Esophagus squamous epithelium (tissue), 5 donors: Measurements from ENCODE around the gene CLNS1A. TPM values are rescaled to one million over a fixed set of nuclear protein-coding genes. Genes with fewer than 3 reads are reported as not detected.

Experiments
- DNase-seq: peaks from one replicate; lab custom pipeline; 2025; lab: John Stamatoyannopoulos, UW
- H3K27ac ChIP-seq, 4 donors: fragments of 200-600 bp; sonication (generic); one replicate each; pipeline ENCODE4 v1.5.1; 2016 to 2019; ENCODE audit warnings: mild to moderate bottlenecking in 1 of 4
- H3K27me3 ChIP-seq, 4 donors: fragments of 200-600 bp; sonication (generic); 1 replicate in 3 of 4; 2 replicates in 1 of 4; pipeline versions ENCODE4 v1.5.1 to v1.6.0; 2017 to 2021; ENCODE audit warnings: antibody characterized with exemption in 1 of 4
- H3K36me3 ChIP-seq, 3 donors: fragments of 200-600 bp; sonication (generic); one replicate each; pipeline ENCODE4 v1.5.1; 2016 to 2019
- H3K4me1 ChIP-seq, 3 donors: fragments of 200-600 bp; sonication (generic); one replicate each; pipeline ENCODE4 v1.5.1; 2017 to 2019
- H3K4me3 ChIP-seq, 4 donors: fragments of 200-600 bp; sonication (generic); 1 replicate in 3 of 4; 2 replicates in 1 of 4; pipeline ENCODE4 v1.5.1; 2016 to 2019; ENCODE audit warnings: mild to moderate bottlenecking in 2 of 4, moderate library complexity in 1 of 4
- H3K9me3 ChIP-seq, 3 donors: fragments of 200-600 bp; sonication (generic); one replicate each; pipeline ENCODE4 v1.5.1; 2016 to 2019
- CTCF ChIP-seq, 6 experiments: fragments of 450-650 bp in 4 of 6; fragments of 200-600 bp in 2 of 6; sonication (generic) in 2 of 6; IDR thresholded peaks; one replicate each; pipeline ENCODE4 v1.5.1; 2016 to 2019; ENCODE audit warnings: antibody characterized with exemption in 6 of 6, mild to moderate bottlenecking in 4 of 6, moderate library complexity in 4 of 6
- POLR2A ChIP-seq, 4 donors: fragments of 450-650 bp; IDR thresholded peaks; one replicate each; pipeline ENCODE4 v1.6.1; 2017; ENCODE audit warnings: antibody characterized with exemption in 4 of 4, mild to moderate bottlenecking in 4 of 4, moderate library complexity in 3 of 4
- WGBS, 2 donors: methylation state at CpG; one replicate each; pipeline ENCODE4 v1.1.5; 2018; 5-methylcytosine and 5-hydroxymethylcytosine counted together
- intact Hi-C: fragments of 100-400 bp; cut with DNase I; formaldehyde crosslinking; loops from one replicate; pipeline ENCODE4 v1.15.0; 2022
- total RNA-seq, 4 donors: library from RNA; depleted of rRNA; stranded (reverse); fragments of >200 nt; gene quantifications; one replicate each; pipeline ENCODE4 v1.1.0, GENCODE V29; 2016
- donor health status: DM: yes; HTN: yes; CAD: no.

The CLNS1A gene, protein sequence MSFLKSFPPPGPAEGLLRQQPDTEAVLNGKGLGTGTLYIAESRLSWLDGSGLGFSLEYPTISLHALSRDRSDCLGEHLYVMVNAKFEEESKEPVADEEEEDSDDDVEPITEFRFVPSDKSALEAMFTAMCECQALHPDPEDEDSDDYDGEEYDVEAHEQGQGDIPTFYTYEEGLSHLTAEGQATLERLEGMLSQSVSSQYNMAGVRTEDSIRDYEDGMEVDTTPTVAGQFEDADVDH
- total RNA-seq, result 100 to 1,000 TPM in 2 of 4 donors, 10 to 100 TPM in 2; 27.5 to 140 (median 84.2) TPM

GRCh38 chr11:77637345-77638165 is at the start of gene CLNS1A:
TSS of gene CLNS1A (minus strand) at chr11:77637794. CDS start at chr11:77637714, 80 bp downstream.
- intact Hi-C loops, result no loop called here
- no peaks in the 10 kb centered on the region for H3K9me3 ChIP-seq
- H3K27ac ChIP-seq, result peak within 1 kb of the TSS; percentile 79 to 89 (median 88)
- 0% methylated on average over 24 to 33 of the region's 41 CpGs for WGBS, 2 donors
- H3K27me3 ChIP-seq, result no peaks in the 10 kb centered on the region
- H3K4me3 ChIP-seq, result peak within 1 kb of the TSS; percentile 74 to 99 (median 90)
- peak in 2 of 4 donors; percentile 49 to 82 for TF ChIP-seq POLR2A (IDR thresholded peaks at IDR 0.05)
- peak in 1 of 6 experiments; percentile 17 for TF ChIP-seq CTCF (IDR thresholded peaks at IDR 0.05)
- H3K36me3 ChIP-seq, result peaks cover 0 to 4% (median 0%) of the 10 kb centered on the region in 3 donors
- DNase-seq, result peak; percentile 30
- H3K4me1 ChIP-seq, result peaks cover 16 to 58% (median 24%) of the 10 kb centered on the region in 3 donors

GRCh38 chr11:77687088-77687487 is 49.5 kb upstream of the CLNS1A start:
- Histone ChIP-seq H3K4me1 (no peaks in the 10 kb centered on the region), H3K36me3 (peaks cover 0 to 96% (median 15%) of the 10 kb centered on the region in 3 donors), H3K4me3 (no peak overlapping the region), H3K9me3 (no peaks in the 10 kb centered on the region), H3K27me3 (no peaks in the 10 kb centered on the region), H3K27ac (no peak overlapping the region)
- DNase-seq, result no peak
- intact Hi-C loops, result no loop called here
- TF ChIP-seq CTCF (IDR thresholded peaks at IDR 0.05) (no peak), POLR2A (IDR thresholded peaks at IDR 0.05) (no peak)

- H3K36me3 ChIP-seq, result peaks cover 0 to 98% (median 20%) of the 10 kb centered on the region in 3 donors
- H3K9me3 ChIP-seq, result no peaks in the 10 kb centered on the region
- intact Hi-C loops, result no loop called here
- WGBS, 2 donors, result 90 to 98% methylated on average over 3 of the region's 3 CpGs
- no peaks in the 10 kb centered on the region for H3K4me1 ChIP-seq
- H3K4me3 ChIP-seq, result no peak overlapping the region
- no peak for TF ChIP-seq CTCF (IDR thresholded peaks at IDR 0.05)
- TF ChIP-seq POLR2A (IDR thresholded peaks at IDR 0.05), result no peak
- no peak for DNase-seq
- H3K27ac ChIP-seq, result no peak overlapping the region
- H3K27me3 ChIP-seq, result no peaks in the 10 kb centered on the region
These were observed 39.5 kb upstream of the CLNS1A start for GRCh38 chr11:77677138-77677537.

DNA sequence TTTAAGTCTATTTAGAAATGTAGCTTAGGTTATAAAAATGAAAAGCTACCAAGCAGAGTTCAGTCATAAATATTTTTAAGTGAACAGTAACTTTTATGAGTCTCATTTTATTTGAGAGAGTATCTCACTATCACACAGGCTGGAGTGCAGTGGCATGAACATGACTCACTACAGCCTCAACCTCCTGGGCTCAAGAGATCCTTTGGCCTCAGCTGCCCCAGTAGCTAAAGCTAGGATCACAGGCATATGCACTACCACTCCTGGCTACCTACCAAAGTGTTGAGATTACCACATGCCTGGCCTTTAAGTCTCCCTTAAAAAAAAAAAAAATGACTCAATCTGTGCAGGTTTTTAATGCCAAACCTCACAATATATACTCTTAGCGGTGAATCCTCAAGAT is 34.7 kb upstream of the CLNS1A start:
- no peaks in the 10 kb centered on the region for H3K4me1 ChIP-seq
- no peak overlapping the region for H3K4me3 ChIP-seq
- no peak overlapping the region for H3K27ac ChIP-seq
- peaks cover 0 to 98% (median 20%) of the 10 kb centered on the region in 3 donors for H3K36me3 ChIP-seq
- intact Hi-C loops, result no loop called here
- DNase-seq, result no peak
- H3K9me3 ChIP-seq, result no peaks in the 10 kb centered on the region
- WGBS, 2 donors, result 85 to 95% methylated on average over 1 of the region's 1 CpG
- H3K27me3 ChIP-seq, result no peaks in the 10 kb centered on the region
- TF ChIP-seq POLR2A (IDR thresholded peaks at IDR 0.05) (no peak), CTCF (IDR thresholded peaks at IDR 0.05) (no peak)
